Fibroblast of upper back skin (primary cell): Measurements from ENCODE around the gene TRIM54.
"Not testable (repeated sequence)": the region's sequence is repeated elsewhere in the genome, so short reads cannot be mapped to it uniquely, and the experiment has no call there.

Experiments
- DNase-seq: peaks from one replicate; pipeline ENCODE4 v3.0.0-alpha.2; 2013

TRIM54 gene

GRCh38 chr2:27261241-27261925 lies 20.8 kb upstream of the TRIM54 start:
- no peak for DNase-seq

DNA sequence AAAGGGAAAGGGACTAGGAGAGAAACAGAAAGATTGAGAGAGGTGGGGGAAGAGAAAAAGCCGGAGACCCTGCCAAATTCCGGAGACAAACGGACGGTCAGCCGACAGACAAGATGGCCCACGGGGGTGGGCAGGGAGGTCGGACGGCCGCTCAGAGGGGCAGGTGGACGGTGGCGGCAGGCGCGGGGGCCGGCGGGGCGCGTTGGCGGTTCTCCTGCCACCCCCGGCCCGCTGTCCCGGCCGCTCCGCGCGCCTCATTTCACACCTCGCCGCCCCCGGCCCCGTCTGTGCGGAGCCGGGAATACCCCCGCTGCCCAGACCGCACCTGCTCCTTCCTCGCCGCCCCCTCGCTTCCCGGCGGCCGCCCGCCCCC lies 20.3 kb upstream of the TRIM54 start:
- no peak for DNase-seq

- peak; percentile 14 for DNase-seq
Observed at GRCh38 chr2:27262379-27263286, 19.6 kb upstream of the TRIM54 start, which contains the start of gene SLC30A3. SLC30A3 (minus strand) TSS chr2:27263047; CDS start chr2:27262906, 141 bp downstream.

- no peak for DNase-seq
Observed at GRCh38 chr2:27263287-27264252, 18.7 kb upstream of the TRIM54 start.

DNA sequence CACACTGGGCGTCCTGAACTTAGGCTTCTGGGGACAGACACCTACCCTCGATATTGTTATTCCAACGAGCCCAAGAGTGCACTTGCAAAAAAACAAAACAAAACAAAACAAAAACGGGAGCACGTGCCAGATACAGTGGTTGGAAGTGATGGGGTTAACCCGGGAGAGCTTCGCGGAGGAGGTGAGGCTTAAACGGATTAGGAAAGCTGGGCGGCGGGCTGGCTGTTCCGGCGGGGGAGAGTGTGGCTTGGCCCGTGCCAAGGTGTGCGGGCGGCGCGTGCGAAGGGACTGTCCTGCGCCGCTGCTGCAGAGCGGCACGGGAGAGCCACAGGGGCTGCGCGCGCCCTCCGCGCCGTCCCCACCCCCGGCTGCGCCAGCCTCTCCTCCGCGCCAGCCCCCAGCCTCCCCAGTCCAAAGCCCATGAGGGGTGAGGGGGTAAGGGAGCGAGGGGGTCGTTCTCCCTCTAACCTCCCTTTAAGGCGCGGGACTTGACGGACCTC lies 17.9 kb upstream of the TRIM54 start:
- DNase-seq: no peak

GRCh38 chr2:27264753-27265535 lies 17.3 kb upstream of the TRIM54 start:
- DNase-seq: peak; percentile 26

- DNase-seq: no peak
Observed at GRCh38 chr2:27265536-27265870, 16.7 kb upstream of the TRIM54 start.

- DNase-seq: not testable (repeated sequence)
Observed at GRCh38 chr2:27268296-27268695, 13.9 kb upstream of the TRIM54 start.

GRCh38 chr2:27270131-27270530 lies 12.1 kb upstream of the TRIM54 start:
- DNase-seq: no peak

GRCh38 chr2:27270670-27271069 lies 11.6 kb upstream of the TRIM54 start:
- DNase-seq: no peak

GRCh38 chr2:27271631-27272340 lies 10.4 kb upstream of the TRIM54 start:
- no peak for DNase-seq

DNA sequence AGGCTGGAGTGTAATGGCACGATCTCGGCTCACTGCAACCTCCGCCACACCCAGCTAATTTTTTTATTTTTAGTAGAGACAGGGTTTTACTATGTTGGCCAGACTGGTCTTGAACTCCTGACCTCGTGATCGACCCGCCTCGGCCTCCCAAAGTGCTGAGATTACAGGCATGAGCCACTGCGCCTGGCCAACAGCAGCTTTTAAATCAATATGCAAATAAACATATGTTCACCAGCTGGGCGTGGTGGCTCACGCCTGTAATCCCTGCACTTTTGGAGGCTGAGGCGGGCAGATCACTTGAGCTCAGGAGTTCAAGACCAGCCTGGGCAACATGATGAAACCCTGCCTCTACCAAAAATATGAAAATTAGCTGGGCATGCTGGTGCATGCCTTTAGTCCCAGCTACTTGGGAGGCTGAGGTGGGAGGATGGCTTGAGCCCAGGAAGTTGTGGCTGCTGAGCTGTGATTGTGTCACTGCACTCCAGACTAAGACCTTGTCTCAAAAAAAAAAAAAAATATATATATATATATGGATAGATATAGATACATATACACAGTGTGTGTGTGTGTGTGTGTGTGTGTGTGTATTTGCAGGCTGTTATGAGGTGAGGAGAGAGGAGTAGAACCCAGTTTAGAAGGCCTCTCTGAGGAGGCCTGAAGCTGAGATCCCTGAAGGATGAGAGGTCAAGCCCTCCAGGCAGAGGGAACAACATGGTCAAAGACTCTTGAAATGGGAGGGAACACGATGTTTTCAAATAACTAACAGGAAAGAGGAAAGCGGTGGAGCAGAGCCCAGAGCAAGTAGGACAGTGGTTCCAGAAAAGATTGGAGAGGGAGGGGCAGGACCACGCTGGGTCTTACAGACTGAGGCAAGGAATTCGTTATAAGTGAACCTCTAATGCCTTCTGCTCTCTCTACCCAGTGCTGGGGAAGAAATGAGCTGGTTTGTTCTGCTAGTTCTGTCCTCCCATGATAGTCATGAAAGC lies 9.4 kb upstream of the TRIM54 start:
- not testable (repeated sequence) for DNase-seq

DNA sequence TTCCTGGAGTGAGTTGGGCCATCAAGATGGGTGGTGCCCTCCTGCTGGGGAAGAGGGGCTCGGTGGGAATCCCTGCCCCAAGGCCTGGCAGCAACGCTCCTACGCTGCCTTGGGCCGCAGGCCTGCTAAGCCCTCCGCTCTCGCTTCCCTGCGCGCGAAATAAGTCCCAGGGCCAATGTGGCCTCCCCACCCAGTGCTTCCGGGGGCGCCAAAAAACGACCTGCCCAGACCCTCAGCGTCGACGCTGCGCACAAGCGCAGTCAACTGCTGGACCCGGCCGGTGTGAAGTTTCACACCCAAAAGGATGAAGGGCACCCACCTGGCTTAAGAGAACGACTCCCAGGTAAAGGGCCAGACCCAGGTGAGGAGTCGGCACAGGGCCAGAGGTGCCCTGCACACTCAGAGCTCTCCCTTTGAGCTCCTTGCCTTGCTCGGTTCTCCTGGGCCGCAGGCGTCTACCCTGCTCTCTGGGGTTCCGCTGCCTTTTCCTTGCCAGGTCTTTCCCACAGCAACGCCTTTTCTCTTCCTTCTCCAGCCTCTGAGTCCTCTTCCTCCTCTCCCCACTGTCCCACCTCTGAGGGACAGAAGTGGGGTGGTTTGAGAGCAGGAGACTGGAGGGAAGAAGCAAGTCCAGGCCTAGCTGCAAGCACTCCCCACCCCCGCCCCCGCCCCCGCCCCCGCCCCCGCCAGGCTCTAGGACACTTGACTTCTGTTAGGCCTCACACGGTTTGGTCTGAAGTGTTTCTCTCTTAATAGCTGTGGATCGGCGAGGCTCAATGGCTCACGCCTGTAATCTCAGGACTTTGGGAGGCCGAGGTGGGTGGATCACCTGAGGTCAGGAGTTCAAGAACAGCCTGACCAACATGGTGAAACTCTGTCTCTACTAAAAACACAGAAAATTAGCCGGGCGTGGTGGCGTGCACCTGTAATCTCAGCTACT lies 6.7 kb upstream of the TRIM54 start, which contains the start of gene DNAJC5G:
DNAJC5G (plus strand) TSS at position 223 of the 940 bp plus-strand sequence. CDS start 1,296 bp downstream, outside the sequence.
- DNase-seq: no peak

DNA sequence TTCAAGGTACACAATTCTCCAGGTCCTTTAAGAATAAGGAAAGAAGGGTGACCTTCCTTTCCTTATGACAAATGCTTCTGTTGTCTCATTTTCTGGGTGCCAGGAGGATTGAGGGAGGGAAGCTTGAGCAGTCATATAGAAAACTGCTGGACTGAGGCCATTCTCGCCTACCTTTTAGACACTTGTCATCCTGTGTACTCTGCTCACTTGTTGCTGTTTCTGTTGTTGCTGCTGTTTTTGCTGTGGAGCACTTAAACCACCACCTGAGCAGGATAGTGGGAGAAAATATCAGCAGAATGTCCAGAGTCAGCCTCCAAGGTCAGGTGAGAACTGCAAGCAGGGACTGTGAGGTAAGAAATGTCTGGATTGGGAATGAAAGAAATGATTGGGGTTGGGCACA lies 4.2 kb upstream of the TRIM54 start:
- no peak for DNase-seq

- no peak for DNase-seq
Observed at GRCh38 chr2:27280826-27281225, 1.4 kb upstream of the TRIM54 start.

- DNase-seq: no peak
Observed at GRCh38 chr2:27281442-27281841, 787 bp upstream of the TRIM54 start.

DNA sequence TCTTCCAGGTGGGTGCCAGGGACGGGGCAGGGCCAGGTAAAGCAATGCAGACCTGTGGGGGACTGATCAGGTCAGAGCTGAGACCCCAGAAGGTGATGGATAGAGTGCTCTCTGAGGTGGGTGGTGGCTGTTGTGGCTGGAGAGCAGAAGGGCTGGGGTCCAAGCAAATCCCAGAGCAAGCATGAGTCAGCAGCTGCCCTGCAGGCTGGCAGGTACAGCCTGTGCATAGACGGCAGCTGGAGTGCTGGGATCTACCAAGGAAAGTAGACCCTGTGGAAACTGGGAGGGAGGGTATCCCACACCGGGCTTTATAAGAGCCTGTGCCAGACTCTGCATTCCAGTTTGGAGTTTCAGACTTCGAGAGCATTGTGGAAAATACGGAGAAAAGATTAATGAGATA lies 663 bp downstream of the TRIM54 start:
- DNase-seq: no peak

DNA sequence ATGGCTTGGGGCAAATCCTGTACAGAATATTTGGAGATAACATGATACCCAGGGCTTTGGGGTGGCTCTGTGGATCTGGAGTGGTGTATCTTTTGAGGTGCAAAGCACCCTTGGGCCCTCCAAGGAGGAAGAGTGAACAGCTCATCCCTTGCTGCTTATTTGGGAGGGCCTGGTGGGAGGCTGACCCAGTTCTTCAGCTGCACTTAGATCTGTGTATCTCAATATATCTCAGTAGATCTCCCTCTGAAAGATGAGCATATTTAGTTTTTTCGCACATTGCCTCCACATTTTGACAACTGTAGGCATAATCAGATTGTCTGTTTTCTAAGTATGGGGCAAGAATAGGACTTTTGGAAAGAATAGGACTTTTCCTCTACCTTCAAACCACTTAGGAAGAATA lies 2.8 kb downstream of the TRIM54 start:
- DNase-seq: no peak

DNA sequence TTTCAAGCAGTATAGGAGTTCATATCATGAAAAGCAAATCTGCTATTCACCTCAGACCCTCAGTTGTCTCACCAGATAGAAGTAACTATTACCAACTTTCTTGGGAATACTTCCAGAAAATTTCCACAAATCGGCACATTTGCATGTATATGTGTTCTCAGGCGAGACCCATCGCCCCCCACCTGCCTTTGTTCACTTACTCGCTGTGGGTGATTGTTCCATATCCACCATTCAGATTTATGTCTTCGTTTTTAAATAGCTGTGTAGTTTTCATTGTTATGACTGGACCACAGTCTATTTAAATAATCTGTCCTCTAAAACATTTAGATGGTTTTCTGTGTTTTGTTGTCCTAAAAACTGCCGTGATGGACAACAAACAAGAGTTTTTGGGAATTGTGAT lies 3.3 kb downstream of the TRIM54 start:
- DNase-seq: no peak
